D721Med (cell line): ENCODE data around the gene DAPK1.

Experiments used
- DNase-seq: peaks from one replicate; pipeline ENCODE4 v3.0.0; 2011; ENCODE audit warnings: low spot score; ENCODE audit not compliant: insufficient read length
- FAIRE-seq: peaks from 2 replicates; lab custom pipeline; 2011; peaks lifted over from hg19 to GRCh38; lab: Jason Lieb, UNC
- TF ChIP-seq, protein P1 (sequence below): IDR thresholded peaks from 2 replicates; pipeline ENCODE4 v1.5.1; 2012; ENCODE audit warnings: mild to moderate bottlenecking, control low read depth; ENCODE audit not compliant: insufficient read depth; ENCODE audit errors: missing control alignments

DAPK1 gene

GRCh38 chr9:87586731-87587355 is 89.2 kb downstream of the DAPK1 start:
- DNase-seq (no peak), FAIRE-seq (no peak)
- TF ChIP-seq, protein P1, sequence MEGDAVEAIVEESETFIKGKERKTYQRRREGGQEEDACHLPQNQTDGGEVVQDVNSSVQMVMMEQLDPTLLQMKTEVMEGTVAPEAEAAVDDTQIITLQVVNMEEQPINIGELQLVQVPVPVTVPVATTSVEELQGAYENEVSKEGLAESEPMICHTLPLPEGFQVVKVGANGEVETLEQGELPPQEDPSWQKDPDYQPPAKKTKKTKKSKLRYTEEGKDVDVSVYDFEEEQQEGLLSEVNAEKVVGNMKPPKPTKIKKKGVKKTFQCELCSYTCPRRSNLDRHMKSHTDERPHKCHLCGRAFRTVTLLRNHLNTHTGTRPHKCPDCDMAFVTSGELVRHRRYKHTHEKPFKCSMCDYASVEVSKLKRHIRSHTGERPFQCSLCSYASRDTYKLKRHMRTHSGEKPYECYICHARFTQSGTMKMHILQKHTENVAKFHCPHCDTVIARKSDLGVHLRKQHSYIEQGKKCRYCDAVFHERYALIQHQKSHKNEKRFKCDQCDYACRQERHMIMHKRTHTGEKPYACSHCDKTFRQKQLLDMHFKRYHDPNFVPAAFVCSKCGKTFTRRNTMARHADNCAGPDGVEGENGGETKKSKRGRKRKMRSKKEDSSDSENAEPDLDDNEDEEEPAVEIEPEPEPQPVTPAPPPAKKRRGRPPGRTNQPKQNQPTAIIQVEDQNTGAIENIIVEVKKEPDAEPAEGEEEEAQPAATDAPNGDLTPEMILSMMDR = no peak

GRCh38 chr9:87587356-87587745 is 89.7 kb downstream of the DAPK1 start:
- FAIRE-seq = no peak
- no peak for DNase-seq

GRCh38 chr9:87587864-87588263 is 90.2 kb downstream of the DAPK1 start:
- TF ChIP-seq, protein P1 = no peak
- FAIRE-seq = no peak
- DNase-seq = no peak

More at GRCh38 chr9:87587356-87587745, 89.7 kb downstream of the DAPK1 start:
- TF ChIP-seq, protein P1 = no peak

- TF ChIP-seq, protein P1 = no peak
- DNase-seq = no peak
- FAIRE-seq = no peak
These were observed 90.7 kb downstream of the DAPK1 start for GRCh38 chr9:87588339-87588738.

GRCh38 chr9:87590996-87591395 is 93.3 kb downstream of the DAPK1 start:
- DNase-seq (no peak), FAIRE-seq (no peak)
- TF ChIP-seq, protein P1 = no peak

DNA sequence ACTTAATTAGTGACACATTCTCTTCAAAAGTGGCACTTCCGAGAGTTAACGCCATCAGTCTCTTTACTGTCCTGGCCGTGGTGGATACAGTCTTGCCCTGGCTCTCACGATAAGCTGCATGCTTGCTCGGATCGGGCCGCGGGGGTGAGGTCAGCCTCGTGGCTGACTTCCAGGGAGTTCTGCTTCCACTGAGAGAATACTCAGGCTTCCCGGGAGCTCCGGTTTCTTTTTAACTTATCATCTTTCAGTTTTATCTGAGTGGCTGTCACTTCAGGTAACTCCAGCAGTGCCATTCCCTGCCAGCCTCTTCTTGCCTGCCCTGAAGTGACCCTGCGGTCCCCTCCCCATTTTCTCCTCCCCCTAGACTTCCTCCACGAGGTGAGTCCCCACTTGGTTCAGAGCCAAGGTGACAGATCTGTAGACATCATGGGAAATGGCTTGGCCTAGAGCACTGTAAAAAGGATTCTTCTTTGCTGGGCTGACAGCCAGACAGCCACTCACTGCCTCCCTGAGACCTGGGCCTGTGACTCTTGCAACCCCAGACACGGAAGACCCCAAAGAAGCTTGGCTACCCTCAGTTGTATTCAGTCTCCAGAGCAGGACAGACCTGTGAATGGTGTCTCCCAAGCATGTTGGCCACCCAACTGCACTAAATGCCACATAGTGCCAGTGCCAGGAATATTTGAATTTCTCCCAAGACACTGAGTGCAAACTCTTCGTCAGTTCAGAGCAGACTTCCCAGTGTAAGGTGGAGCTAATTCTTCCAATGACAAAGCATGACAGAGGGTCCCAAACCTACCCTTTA is 95.1 kb downstream of the DAPK1 start:
- no peak for DNase-seq
- TF ChIP-seq, protein P1 = no peak
- no peak for FAIRE-seq
